ENCODE data around the gene ACRV1.
"Not testable (repeated sequence)": the region's sequence is repeated elsewhere in the genome, so short reads cannot be mapped to it uniquely, and the experiment has no call there.

The ACRV1 gene, protein sequence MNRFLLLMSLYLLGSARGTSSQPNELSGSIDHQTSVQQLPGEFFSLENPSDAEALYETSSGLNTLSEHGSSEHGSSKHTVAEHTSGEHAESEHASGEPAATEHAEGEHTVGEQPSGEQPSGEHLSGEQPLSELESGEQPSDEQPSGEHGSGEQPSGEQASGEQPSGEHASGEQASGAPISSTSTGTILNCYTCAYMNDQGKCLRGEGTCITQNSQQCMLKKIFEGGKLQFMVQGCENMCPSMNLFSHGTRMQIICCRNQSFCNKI

GRCh38 chr11:125680747-125681146 is at the start of gene ACRV1:
ACRV1 (minus strand) TSS chr11:125680847; CDS start chr11:125680780, 67 bp downstream.
- no peak for DNase-seq

GRCh38 chr11:125728969-125729368 is 48.3 kb upstream of the ACRV1 start:
- DNase-seq: no peak

DNA sequence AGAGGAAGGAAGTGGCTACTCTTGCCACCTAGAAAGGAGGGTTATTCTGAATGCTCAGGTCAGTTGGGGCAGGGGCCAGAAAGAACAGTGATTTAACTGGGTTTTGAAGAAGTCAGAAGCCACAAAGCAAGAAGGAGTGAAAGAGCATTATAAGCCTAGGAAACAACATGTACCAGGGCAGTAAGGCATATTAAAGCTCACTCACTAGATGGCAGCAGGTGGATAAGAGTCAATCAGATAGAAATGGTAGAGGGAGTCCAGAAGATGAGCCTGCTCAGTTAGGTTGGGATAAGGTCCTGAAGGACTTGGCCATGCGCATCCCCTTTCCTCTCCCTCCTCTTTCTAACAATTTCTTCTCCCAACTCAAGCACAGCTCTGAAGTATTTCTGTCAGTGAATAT is 43.5 kb upstream of the ACRV1 start:
- DNase-seq: no peak

DNA sequence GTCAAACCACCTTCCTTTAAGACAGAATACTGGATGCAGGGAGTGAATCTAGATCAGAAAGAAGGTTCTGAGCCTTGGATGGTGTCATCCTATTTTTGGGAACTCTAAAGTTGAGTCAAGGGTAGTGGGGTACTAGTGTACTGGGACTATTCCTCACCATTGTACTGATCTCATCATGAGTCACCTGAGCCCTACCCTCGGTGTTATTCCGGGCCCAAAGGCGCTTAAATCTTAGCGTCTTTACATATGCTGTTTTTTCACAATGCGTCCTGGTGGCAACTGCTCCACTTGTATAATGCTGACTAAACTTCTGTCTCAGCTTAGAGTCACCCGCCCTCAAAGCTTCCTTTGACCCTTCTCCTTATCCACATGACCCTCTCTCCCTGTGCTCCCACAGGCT is 40.1 kb upstream of the ACRV1 start:
- DNase-seq: no peak

DNA sequence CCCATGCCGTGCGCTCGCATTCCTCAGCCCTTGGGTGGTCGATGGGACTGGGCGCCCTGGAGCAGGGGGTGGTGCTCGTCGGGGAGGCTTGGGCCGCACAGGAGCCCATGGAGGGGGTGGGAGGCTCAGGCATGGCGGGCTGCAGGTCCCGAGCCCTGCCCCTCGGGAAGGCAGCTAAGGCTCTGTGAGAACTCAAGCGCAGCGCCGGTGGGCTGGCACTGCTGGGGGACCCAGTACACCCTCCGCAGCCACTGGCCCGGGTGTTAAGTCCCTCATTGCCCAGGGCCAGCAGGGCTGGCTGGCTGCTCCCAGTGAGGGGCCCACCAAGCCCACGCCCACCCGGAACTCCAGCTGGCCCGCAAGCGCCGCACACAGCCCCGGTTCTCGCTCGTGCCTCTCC is 24.0 kb upstream of the ACRV1 start:
- DNase-seq: not testable (repeated sequence)

GRCh38 chr11:125701858-125702621 is 21.4 kb upstream of the ACRV1 start:
- DNase-seq: no peak

- DNase-seq: no peak
These were observed 20.5 kb upstream of the ACRV1 start for GRCh38 chr11:125701018-125701610.

GRCh38 chr11:125694951-125695350 is 14.3 kb upstream of the ACRV1 start:
- no peak for DNase-seq

- DNase-seq: no peak
These were observed 12.2 kb upstream of the ACRV1 start for GRCh38 chr11:125692887-125693286.

- DNase-seq: no peak
These were observed 9.4 kb upstream of the ACRV1 start for GRCh38 chr11:125690006-125690405.

DNA sequence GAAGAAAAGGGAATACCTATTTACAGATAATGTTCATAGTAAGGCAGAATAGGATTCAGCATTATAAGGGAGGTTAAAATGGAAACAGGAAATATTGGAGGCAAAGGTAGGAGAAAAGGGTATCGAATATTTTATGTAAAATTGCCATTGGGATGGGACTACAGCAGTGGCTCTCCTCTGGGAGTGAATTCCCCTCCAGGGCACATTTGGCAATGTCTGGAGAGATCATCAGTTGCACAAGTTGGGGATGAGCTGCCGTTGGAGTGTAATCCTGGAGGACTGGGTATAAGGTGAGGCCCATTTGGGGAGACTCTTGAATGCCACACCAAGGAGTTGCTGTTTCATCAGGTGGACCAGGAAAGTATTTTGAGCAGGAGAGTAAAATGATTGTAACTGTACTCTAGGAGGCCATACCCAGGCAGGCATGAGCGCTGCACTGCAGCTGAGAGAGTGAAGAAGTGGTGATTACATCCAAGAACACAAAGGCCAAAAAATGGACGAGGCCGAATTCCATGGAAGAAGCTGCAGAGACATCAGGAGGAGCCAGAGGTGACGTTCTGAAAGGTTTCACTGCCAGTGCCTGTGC is 8.7 kb upstream of the ACRV1 start:
- no peak for DNase-seq

DNA sequence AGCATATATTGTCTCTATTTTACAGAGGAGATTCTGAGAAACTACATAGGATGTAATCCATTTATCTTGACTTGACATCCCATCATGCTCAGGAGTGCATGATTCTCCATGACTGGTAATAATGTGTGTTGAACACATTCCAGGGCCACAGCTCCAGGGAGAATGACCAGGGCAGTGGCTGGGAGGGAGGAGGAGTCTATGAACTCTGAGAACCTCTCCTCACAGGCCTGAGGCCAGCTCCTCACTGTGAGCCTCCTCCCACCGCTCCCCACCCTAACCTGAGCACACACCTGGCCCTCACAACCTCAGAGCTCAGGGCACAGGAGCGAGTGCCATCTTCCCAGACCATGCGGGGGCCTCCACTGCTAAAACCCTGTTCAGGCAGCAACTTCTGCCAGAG is 8.0 kb upstream of the ACRV1 start:
- DNase-seq: no peak

DNA sequence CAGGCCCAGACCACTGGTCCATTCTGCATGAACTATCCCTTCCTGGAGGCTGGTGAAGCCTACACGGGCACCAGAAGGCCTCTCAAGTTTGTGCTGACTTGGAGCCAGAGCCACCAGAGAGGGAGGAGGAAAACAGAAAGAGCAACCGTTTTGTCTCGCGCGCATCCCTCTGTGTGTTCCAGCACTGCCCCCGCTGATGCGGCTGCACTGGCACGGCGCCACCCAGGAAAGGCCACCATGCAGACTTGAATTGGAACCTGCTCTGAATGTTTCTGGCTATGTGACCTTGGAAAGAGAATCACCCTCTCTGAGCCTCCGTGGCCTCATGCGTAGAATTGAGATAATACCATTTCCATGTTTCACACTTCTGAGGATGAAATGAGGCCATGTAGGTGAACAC is 7.4 kb upstream of the ACRV1 start:
- no peak for DNase-seq

DNA sequence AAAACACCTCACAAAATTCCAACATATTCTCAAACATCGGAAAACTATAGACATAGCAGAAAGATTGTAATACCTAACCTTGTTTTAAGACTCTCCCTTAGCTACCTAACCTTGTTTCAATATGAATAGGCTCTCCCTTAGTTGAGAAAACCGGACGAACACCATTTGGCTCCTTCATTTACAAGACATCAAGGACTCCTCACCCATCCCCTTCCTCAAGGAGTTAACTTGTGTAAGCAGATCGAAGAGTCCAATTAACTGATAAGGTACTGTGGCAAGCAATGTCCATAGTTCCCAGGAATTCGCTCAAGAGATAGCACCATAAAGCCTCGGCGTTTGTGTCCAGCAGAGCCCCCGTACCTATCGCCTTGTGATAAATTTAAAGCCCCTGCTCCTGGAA is 4.6 kb upstream of the ACRV1 start:
- DNase-seq: no peak

- DNase-seq: no peak
These were observed 810 bp downstream of the ACRV1 start for GRCh38 chr11:125679837-125680236.

- no peak for DNase-seq
These were observed 1.2 kb downstream of the ACRV1 start for GRCh38 chr11:125679397-125679796.

- no peak for DNase-seq
These were observed 5.5 kb downstream of the ACRV1 start for GRCh38 chr11:125675196-125675595.

- no peak for DNase-seq
These were observed 6.4 kb downstream of the ACRV1 start for GRCh38 chr11:125674210-125674609.

GRCh38 chr11:125671561-125671960 is 9.1 kb downstream of the ACRV1 start:
- DNase-seq: no peak

DNA sequence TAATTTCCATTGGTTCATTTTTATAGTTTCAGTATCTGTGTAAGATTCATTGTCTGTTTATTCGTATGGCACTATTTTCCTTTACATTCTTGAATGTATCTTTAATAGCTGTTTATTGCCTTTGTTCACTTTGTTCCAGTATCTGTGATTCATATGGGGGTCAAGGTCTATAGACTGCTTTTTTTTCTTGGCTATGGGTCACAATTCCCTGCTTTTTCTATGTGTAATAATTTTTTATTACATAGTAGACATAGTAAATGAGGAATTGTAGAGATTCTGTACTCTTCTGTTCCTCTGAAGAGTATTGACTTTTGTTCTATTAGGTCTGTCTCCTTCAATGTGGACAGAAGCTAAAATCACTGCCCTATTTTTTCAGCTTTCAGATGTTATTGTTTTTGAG is 10.5 kb downstream of the ACRV1 start:
- DNase-seq: no peak

DNA sequence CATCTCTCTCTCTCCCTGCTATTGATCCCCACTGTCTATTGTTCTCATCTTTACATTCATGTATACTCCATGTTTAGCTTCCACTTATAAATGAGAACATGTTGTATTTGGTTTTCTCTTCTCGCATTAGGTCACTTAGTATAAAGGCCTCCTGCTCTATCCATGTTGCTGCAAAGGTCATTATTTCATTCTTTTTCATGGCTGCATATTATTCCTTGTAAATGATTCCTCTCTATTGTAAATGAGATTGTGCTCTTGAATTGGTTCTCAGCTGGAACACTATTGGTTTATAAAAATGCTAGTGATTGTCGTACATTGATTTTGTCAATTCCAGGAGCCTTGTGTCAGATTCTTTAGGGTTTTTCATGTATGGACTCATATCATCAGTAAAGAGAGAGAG is 13.5 kb downstream of the ACRV1 start:
- no peak for DNase-seq

DNA sequence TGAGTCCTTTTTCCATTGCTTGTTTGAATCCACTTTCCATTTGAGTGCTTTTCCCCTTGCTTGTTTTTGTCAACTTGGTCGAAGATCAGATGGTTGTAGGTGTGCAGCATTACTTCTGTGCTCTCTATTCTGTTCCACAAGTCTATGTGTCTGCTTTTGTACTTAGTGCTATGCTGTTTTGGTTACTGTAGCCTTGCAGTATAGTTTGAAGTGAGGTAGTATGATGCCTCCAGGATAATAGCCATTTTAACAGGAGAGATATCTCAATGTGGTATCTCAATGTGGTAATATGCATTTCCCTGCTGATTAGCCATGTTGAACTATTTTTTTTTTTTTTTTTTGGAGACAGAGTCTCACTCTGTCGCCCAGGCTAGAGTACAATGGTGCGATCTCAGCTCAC is 16.7 kb downstream of the ACRV1 start:
- DNase-seq: no peak

GRCh38 chr11:125662689-125663088 is 18.0 kb downstream of the ACRV1 start:
- DNase-seq: no peak

Measured in bone marrow (tissue), 2 donors.